Endothelial cell of umbilical vein (primary cell): ENCODE measurements around the gene GSTM4. TPM values are rescaled to one million over a fixed set of nuclear protein-coding genes. Genes with fewer than 3 reads are reported as not detected.

Experiments
- BruUV-seq: library from RNA; stranded (reverse); fragments of 400-500 nt; replicated peaks from 2 replicates; lab custom pipeline; 2021; lab: Mats Ljungman, UMichigan
- CTCF ChIA-PET: fragments of 300-600, 350-600 bp; sonication (Branson Sonifier 250); formaldehyde crosslinking; loops from one replicate; lab custom pipeline; 2021; ENCODE audit warnings: antibody characterized with exemption, inconsistent platforms; lab: Charles Lee
- POLR2A ChIA-PET: fragments of 300-600, 350-600 bp; sonication (Branson Sonifier 250); formaldehyde crosslinking; loops from one replicate; lab custom pipeline; 2021; ENCODE audit warnings: antibody characterized with exemption, inconsistent platforms; lab: Charles Lee
- DNase-seq: peaks from one replicate; pipeline ENCODE4 v3.0.0-alpha.2; 2011; ENCODE audit warnings: low read depth, low spot score
- FAIRE-seq: peaks from 2 replicates; lab custom pipeline; 2011; peaks lifted over from hg19 to GRCh38; lab: Jason Lieb, UNC
- H2AFZ ChIP-seq: 2 replicates; pipeline ENCODE4 v1.6.0; 2012; ENCODE audit warnings: low read depth, low read length, control low read depth, inconsistent platforms
- H3K27ac ChIP-seq: 2 replicates; pipeline ENCODE4 v1.5.1; 2011; ENCODE audit warnings: low read depth, mild to moderate bottlenecking, control low read depth, low read length, moderate library complexity; ENCODE audit not compliant: insufficient read depth
- H3K27me3 ChIP-seq, 2 experiments: 2 replicates each; pipeline versions ENCODE4 v1.6.0 to v1.6.1; 2011; ENCODE audit warnings: low read length in 2 of 2, mixed read lengths in 1 of 2; ENCODE audit not compliant: control insufficient read depth in 2 of 2, insufficient read depth in 2 of 2
- H3K36me3 ChIP-seq, 2 experiments: 2 replicates in 1 of 2; 3 replicates in 1 of 2; pipeline ENCODE4 v1.5.1; 2011; ENCODE audit warnings: low read length in 2 of 2, mild to moderate bottlenecking in 1 of 2, moderate library complexity in 1 of 2; ENCODE audit not compliant: control insufficient read depth in 2 of 2, insufficient read depth in 2 of 2; ENCODE audit errors: extremely low read depth in 1 of 2
- H3K4me1 ChIP-seq: 3 replicates; pipeline ENCODE4 v1.5.1; 2011; ENCODE audit warnings: mild to moderate bottlenecking, low read length; ENCODE audit not compliant: control insufficient read depth, insufficient read depth; ENCODE audit errors: extremely low read depth
- H3K4me2 ChIP-seq: 2 replicates; pipeline ENCODE4 v1.6.1; 2011; ENCODE audit warnings: low read length, control low read depth, mixed read lengths; ENCODE audit not compliant: insufficient read depth
- H3K4me3 ChIP-seq, 3 experiments: fragments of 200-600 bp in 1 of 3; sonication (generic), shearing (Covaris generic) in 1 of 3; replicated peaks in 1 of 3; 2 replicates each; pipeline ENCODE4 v1.5.1; 2011 to 2016; ENCODE audit warnings: control low read depth in 3 of 3, low read length in 3 of 3, mild to moderate bottlenecking in 2 of 3, inconsistent platforms in 1 of 3, low read depth in 1 of 3, moderate library complexity in 1 of 3; ENCODE audit not compliant: insufficient read depth in 1 of 3
- H3K79me2 ChIP-seq: 2 replicates; pipeline ENCODE4 v1.6.0; 2012; ENCODE audit warnings: low read length, inconsistent platforms; ENCODE audit not compliant: control insufficient read depth, insufficient read depth
- H3K9ac ChIP-seq: replicated peaks from 2 replicates; pipeline ENCODE3; 2011; ENCODE audit warnings: low read length, control low read depth; ENCODE audit not compliant: insufficient read depth; ENCODE audit errors: extremely low read depth
- H3K9me1 ChIP-seq: replicated peaks from 3 replicates; pipeline ENCODE4 v1.6.0; 2011; ENCODE audit warnings: mild to moderate bottlenecking, low read length; ENCODE audit not compliant: control insufficient read depth, insufficient read depth; ENCODE audit errors: extremely low read depth
- H3K9me3 ChIP-seq: replicated peaks from 2 replicates; pipeline ENCODE4 v1.5.1; 2012; ENCODE audit warnings: low read length, inconsistent platforms; ENCODE audit not compliant: control insufficient read depth, insufficient read depth
- H4K20me1 ChIP-seq: replicated peaks from 2 replicates; pipeline ENCODE3; 2011; ENCODE audit warnings: mild to moderate bottlenecking, low read length; ENCODE audit not compliant: control insufficient read depth, insufficient read depth; ENCODE audit errors: extremely low read depth
- EZH2 ChIP-seq: IDR thresholded peaks from 2 replicates; pipeline ENCODE4 v1.6.1; 2012; ENCODE audit warnings: borderline replicate concordance, low read depth, mild to moderate bottlenecking, moderate library complexity, low read length, inconsistent platforms; ENCODE audit not compliant: severe bottlenecking
- FOS ChIP-seq: IDR thresholded peaks from 2 replicates; pipeline ENCODE4 v1.6.1; 2011; ENCODE audit warnings: mild to moderate bottlenecking, low read length, moderate library complexity, borderline replicate concordance; ENCODE audit not compliant: insufficient read depth
- GATA2 ChIP-seq: IDR thresholded peaks from 2 replicates; pipeline ENCODE4 v1.7.0; 2011; ENCODE audit warnings: low read depth, mild to moderate bottlenecking, moderate library complexity, mixed read lengths, low read length; ENCODE audit not compliant: insufficient read length, insufficient read depth
- JUN ChIP-seq: IDR thresholded peaks from 2 replicates; pipeline ENCODE4 v1.6.1; 2011; ENCODE audit warnings: borderline replicate concordance, low read depth; ENCODE audit not compliant: insufficient read length, insufficient read depth
- MYC ChIP-seq: IDR thresholded peaks from one replicate; pipeline ENCODE4 v1.6.1; 2011; ENCODE audit warnings: mild to moderate bottlenecking, low read depth, low read length
- POLR2A ChIP-seq: IDR thresholded peaks from 2 replicates; pipeline ENCODE4 v1.6.1; 2012; ENCODE audit warnings: low read depth, mild to moderate bottlenecking, control low read depth, low read length
- POLR2AphosphoS5 ChIP-seq: IDR thresholded peaks from 2 replicates; pipeline ENCODE4 v1.6.1; 2012; ENCODE audit warnings: low read depth, mild to moderate bottlenecking, control low read depth, low read length, moderate library complexity; ENCODE audit not compliant: insufficient read depth
- dilution Hi-C: fragments of 300-500 bp; cut with MboI; formaldehyde crosslinking; loops from one replicate; pipeline ENCODE4 v1.15.0; 2019; ENCODE audit warnings: low sequenced_read_pairs; ENCODE audit not compliant: extremely low pct_ligation_motif_present
- intact Hi-C: fragments of 100-400 bp; cut with micrococcal nuclease; formaldehyde crosslinking; loops from one replicate; pipeline ENCODE4 v1.10.0; 2022
- polyA plus RNA-seq, 4 experiments: library from polyadenylated mRNA; depleted of rRNA in 3 of 4; stranded (reverse) in 3 of 4; unstranded in 1 of 4; fragments of >200 nt; gene quantifications; 2 replicates each; pipeline versions ENCODE4 v1.2.1 to v1.2.3, GENCODE V29; 2011 to 2012; ENCODE audit warnings: missing spikeins in 1 of 4
- total RNA-seq: library from RNA; stranded (reverse); gene quantifications from 2 replicates; pipeline ENCODE4 v1.2.3, GENCODE V29; 2021
- TF ChIP-seq, protein P1 (sequence below), 2 donors: IDR thresholded peaks; 1 replicate in 1 of 2; 2 replicates in 1 of 2; pipeline ENCODE4 v1.5.1; 2011; ENCODE audit warnings: low read length in 2 of 2, mild to moderate bottlenecking in 2 of 2, moderate library complexity in 2 of 2, control low read depth in 1 of 2, inconsistent platforms in 1 of 2, low read depth in 1 of 2; ENCODE audit not compliant: insufficient read depth in 1 of 2; ENCODE audit errors: extremely low read depth in 1 of 2
- TF ChIP-seq, protein P2 (sequence below): IDR thresholded peaks from 2 replicates; pipeline ENCODE4 v1.6.1; 2011; ENCODE audit not compliant: insufficient read depth, insufficient read length

GSTM4 gene
- total and polyA plus RNA-seq, 2 donors (not counting 3 experiments of a cell fraction or from before 2014, with no cell fraction given), result 9.5 to 11.6 TPM

DNA sequence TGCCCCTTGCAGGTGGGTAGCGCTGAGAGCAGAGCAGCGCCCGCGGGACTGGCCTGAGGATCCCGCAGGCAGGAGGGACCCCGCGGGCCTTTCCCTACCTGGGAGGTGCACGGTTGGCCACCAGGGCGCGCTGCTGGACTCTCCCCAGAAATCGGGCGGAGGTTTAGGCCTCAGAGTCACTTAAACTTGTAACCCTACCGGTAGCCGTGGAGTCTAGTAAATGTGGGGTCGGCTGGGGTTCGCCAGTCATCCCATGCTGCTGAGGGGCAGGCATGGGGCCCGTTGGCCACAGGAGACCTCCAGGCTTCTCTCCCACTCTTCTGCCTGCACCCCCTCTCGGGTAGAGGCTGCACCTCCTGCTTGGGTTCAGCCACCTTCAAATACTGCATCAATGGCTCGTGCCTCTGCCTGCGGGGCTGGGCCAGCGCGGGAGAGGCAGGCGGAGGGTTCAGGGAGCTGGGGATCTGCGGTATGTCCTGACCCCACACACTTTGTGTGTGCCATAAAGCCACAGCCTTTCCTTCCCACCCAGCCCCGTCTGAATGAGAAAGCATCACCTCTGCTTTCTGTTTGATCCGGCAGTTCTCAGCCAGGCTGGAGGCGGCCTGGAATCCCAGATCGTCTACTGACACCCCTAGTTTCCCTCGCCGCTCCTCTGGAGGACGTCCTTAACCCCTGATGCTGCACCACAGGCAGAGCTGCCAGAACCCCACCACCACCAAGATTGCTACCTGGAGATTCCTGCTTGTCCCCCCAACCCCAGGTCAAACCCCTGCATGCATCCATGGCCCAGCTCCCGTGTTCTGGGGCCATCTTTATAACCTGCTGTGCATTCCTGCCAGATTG lies 12.3 kb upstream of the GSTM4 start:
- TF ChIP-seq, protein P1, sequence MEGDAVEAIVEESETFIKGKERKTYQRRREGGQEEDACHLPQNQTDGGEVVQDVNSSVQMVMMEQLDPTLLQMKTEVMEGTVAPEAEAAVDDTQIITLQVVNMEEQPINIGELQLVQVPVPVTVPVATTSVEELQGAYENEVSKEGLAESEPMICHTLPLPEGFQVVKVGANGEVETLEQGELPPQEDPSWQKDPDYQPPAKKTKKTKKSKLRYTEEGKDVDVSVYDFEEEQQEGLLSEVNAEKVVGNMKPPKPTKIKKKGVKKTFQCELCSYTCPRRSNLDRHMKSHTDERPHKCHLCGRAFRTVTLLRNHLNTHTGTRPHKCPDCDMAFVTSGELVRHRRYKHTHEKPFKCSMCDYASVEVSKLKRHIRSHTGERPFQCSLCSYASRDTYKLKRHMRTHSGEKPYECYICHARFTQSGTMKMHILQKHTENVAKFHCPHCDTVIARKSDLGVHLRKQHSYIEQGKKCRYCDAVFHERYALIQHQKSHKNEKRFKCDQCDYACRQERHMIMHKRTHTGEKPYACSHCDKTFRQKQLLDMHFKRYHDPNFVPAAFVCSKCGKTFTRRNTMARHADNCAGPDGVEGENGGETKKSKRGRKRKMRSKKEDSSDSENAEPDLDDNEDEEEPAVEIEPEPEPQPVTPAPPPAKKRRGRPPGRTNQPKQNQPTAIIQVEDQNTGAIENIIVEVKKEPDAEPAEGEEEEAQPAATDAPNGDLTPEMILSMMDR (IDR thresholded peaks at IDR 0.05; ENCODE audit: extremely low read depth in 1 of 2, insufficient read depth in 1 of 2, low read depth in 1 of 2, low read length in 2 of 2), result peak; percentile 86 to 97
- TF ChIP-seq MYC, result no peak
- Histone ChIP-seq H2AFZ (peak overlapping the region; percentile 88), H3K79me2 (no peaks in the 10 kb centered on the region), H3K4me2 (no peak overlapping the region), H3K4me1 (no peaks in the 10 kb centered on the region), H4K20me1 (no peaks in the 10 kb centered on the region), H3K27ac (no peak overlapping the region), H3K36me3 (no peaks in the 10 kb centered on the region), H3K9ac (no peak overlapping the region), H3K9me1 (no peaks in the 10 kb centered on the region), H3K4me3 (no peak overlapping the region), H3K9me3 (no peaks in the 10 kb centered on the region), H3K27me3 (no peaks in the 10 kb centered on the region)
- DNase-seq, result peak; percentile 63
- dilution Hi-C loops (no loop called here), intact Hi-C loops (loop anchor here (1.0 to 5.0 kb wide), 3 partner anchors 130 to 341 kb away; partner anchors contain the start of gene AHCYL1)
- no TSS peak for BruUV-seq
- peak; percentile 89 for FAIRE-seq
- ChIA-PET CTCF (interaction anchor here (0.7 to 2.2 kb wide), 7 partner anchors 60 to 341 kb away, joined by 3 to 17 read pairs (median 5); partner anchors contain the start of gene AHCYL1), POLR2A (no interaction called here)

DNA sequence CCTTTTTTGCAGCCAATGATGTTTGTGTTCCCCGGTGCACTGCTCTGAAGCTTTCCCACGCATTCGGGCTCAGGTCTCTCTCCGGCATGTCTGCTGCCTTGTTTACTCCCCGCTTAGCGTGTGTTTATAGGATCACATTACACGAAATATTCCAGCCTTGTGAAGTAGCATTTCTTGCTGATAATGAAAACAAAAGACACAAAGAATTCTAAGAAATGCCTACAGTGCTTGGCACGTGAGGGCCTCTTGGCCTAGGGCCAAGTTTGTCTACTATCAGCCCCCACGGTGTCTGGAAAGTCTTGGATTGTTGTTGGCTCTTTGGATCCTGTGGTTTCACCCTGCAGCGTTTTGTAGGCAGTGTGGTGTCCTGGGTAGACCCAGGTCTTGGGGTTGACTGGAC lies 11.2 kb upstream of the GSTM4 start:
- POLR2A ChIA-PET, result no interaction called here
- Histone ChIP-seq H3K27me3 (no peaks in the 10 kb centered on the region), H3K4me1 (no peaks in the 10 kb centered on the region), H3K36me3 (no peaks in the 10 kb centered on the region), H3K9me1 (no peaks in the 10 kb centered on the region), H3K9me3 (no peaks in the 10 kb centered on the region), H3K27ac (no peak overlapping the region), H3K4me3 (no peak overlapping the region), H2AFZ (no peak overlapping the region), H3K4me2 (no peak overlapping the region), H4K20me1 (no peaks in the 10 kb centered on the region), H3K79me2 (no peaks in the 10 kb centered on the region), H3K9ac (no peak overlapping the region)
- dilution Hi-C loops (no loop called here), intact Hi-C loops (loop anchor here (5.0 kb wide), 1 partner anchor 147 kb away; no protein-coding TSS in a partner anchor)
- BruUV-seq, result no TSS peak
- CTCF ChIA-PET, result interaction anchor here (1.2 to 2.2 kb wide), 4 partner anchors 99 to 340 kb away, joined by 3 to 17 read pairs (median 8); partner anchors contain the start of gene AHCYL1
- no peak for TF ChIP-seq JUN
- no peak for TF ChIP-seq GATA2
- TF ChIP-seq EZH2, result no peak
- no peak for TF ChIP-seq POLR2AphosphoS5
- TF ChIP-seq, protein P2, sequence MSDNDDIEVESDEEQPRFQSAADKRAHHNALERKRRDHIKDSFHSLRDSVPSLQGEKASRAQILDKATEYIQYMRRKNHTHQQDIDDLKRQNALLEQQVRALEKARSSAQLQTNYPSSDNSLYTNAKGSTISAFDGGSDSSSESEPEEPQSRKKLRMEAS, result no peak
- no peak for TF ChIP-seq FOS
- TF ChIP-seq MYC, result no peak
- TF ChIP-seq, protein P1 (IDR thresholded peaks at IDR 0.05; ENCODE audit: extremely low read depth in 1 of 2, insufficient read depth in 1 of 2, low read depth in 1 of 2, low read length in 2 of 2), result no peak
- TF ChIP-seq POLR2A, result no peak
- DNase-seq (peak; percentile 67), FAIRE-seq (no peak)
